OCI-LY1 (cell line): ENCODE measurements around the gene JUND.

Source experiments
- CTCF ChIP-seq: fragments of 200-600 bp; sonication (generic), shearing (Covaris generic); IDR thresholded peaks from 2 replicates; pipeline ENCODE4 v1.5.1; 2017; ENCODE audit warnings: mild to moderate bottlenecking, antibody characterized with exemption, low read length, moderate library complexity, mixed read lengths
- EZH2 ChIP-seq: fragments of 200-600 bp; sonication (generic), shearing (Covaris generic); IDR thresholded peaks from 2 replicates; pipeline ENCODE4 v1.8.0; 2017; ENCODE audit warnings: borderline replicate concordance, mixed run types, mild to moderate bottlenecking, antibody characterized with exemption, low read length, moderate library complexity, mixed read lengths

- TF ChIP-seq CTCF = no peak
- TF ChIP-seq EZH2 = no peak
These were observed 27.7 kb downstream of the JUND start for GRCh38 chr19:18253716-18254115.
